Measurements from ENCODE around the gene SPN.
"Not testable (repeated sequence)": the region's sequence is repeated elsewhere in the genome, so short reads cannot be mapped to it uniquely, and the experiment has no call there.

DNA sequence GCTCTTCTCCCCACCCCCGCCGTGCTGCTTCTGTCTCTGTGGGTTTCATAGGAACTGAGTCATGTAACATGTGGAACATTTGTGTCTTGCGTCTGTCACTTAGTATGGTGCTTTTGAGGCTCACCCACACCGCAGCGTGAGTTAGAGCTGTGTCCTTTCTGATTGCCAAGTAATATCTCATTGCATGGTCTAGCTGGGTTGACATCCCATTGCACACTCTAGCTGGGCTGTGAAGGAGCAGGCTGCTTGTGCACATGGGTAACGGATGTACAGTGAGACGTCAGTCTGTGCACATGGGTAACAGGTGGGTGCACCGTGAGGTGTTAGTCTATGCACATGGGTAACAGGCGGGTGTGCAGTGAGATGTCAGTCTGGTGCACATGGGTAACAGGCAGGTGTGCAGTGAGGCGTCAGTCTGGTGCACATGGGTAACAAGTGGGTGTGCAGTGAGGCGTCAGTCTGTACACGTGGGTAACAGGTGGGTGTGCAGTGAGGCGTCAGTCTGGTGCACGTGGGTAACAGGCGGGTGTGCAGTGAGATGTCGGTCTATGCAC is 36.2 kb upstream of the SPN start:
- TF ChIP-seq, protein P1, sequence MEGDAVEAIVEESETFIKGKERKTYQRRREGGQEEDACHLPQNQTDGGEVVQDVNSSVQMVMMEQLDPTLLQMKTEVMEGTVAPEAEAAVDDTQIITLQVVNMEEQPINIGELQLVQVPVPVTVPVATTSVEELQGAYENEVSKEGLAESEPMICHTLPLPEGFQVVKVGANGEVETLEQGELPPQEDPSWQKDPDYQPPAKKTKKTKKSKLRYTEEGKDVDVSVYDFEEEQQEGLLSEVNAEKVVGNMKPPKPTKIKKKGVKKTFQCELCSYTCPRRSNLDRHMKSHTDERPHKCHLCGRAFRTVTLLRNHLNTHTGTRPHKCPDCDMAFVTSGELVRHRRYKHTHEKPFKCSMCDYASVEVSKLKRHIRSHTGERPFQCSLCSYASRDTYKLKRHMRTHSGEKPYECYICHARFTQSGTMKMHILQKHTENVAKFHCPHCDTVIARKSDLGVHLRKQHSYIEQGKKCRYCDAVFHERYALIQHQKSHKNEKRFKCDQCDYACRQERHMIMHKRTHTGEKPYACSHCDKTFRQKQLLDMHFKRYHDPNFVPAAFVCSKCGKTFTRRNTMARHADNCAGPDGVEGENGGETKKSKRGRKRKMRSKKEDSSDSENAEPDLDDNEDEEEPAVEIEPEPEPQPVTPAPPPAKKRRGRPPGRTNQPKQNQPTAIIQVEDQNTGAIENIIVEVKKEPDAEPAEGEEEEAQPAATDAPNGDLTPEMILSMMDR (conservative IDR thresholded peaks at IDR 0.05; ENCODE audit: low read depth, low read length), result not testable (repeated sequence)
- TF ChIP-seq POLR2A (IDR thresholded peaks at IDR 0.05; ENCODE audit: low read depth, low read length), result not testable (repeated sequence)

Measured in IMR-90 (cell line).